Epithelial cell of esophagus (primary cell): ENCODE measurements around the gene ITFG2.

Experiments
- DNase-seq: peaks from one replicate; pipeline ENCODE4 v3.0.0; 2010; ENCODE audit warnings: low read depth
- H3K4me3 ChIP-seq: 2 replicates; pipeline ENCODE4 v1.5.1; 2011; ENCODE audit warnings: mild to moderate bottlenecking, low read length, control low read depth
- TF ChIP-seq, protein P1 (sequence below): IDR thresholded peaks from 2 replicates; pipeline ENCODE4 v1.5.1; 2011; ENCODE audit warnings: low read depth, mild to moderate bottlenecking, low read length, control low read depth, inconsistent platforms; ENCODE audit not compliant: insufficient read depth; ENCODE audit errors: missing control alignments

The ITFG2 gene

GRCh38 chr12:2772370-2772769 lies 40.1 kb upstream of the ITFG2 start:
- DNase-seq = no peak
- no peak overlapping the region for H3K4me3 ChIP-seq
- TF ChIP-seq, protein P1, sequence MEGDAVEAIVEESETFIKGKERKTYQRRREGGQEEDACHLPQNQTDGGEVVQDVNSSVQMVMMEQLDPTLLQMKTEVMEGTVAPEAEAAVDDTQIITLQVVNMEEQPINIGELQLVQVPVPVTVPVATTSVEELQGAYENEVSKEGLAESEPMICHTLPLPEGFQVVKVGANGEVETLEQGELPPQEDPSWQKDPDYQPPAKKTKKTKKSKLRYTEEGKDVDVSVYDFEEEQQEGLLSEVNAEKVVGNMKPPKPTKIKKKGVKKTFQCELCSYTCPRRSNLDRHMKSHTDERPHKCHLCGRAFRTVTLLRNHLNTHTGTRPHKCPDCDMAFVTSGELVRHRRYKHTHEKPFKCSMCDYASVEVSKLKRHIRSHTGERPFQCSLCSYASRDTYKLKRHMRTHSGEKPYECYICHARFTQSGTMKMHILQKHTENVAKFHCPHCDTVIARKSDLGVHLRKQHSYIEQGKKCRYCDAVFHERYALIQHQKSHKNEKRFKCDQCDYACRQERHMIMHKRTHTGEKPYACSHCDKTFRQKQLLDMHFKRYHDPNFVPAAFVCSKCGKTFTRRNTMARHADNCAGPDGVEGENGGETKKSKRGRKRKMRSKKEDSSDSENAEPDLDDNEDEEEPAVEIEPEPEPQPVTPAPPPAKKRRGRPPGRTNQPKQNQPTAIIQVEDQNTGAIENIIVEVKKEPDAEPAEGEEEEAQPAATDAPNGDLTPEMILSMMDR = no peak

DNA sequence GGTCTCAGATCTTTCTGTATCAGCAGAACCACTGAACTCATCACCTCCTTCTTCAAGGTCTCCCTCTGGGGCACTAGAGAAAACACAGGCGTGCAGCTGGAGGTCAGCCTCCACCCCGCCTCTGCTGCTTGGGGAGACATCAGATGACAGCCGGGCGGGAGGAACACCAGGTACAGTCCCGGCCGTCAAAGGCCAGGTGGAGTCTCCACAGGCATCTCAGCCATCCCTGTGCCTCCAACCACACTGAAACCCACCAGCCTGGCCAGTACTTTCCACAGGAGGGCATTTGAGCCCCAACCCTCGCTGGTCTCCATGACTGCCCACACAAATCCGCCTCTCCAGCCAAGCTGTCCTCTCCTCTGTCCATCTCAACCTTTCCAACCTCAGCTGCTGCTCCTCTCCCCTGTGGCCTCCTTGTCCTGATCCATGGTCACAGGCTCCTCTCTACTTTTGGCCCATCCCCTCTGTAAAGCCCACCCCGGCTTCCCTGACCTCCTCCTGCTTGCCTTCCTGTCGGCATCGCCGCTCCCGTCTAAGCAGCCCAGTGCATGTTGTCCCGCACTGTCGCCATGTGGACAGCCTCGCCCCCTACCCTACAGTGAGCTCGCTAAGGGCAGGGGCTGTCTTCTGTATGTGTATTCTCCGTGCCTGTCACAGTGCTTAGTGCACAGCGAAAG lies 39.1 kb upstream of the ITFG2 start:
- H3K4me3 ChIP-seq = no peak overlapping the region
- no peak for DNase-seq
- TF ChIP-seq, protein P1 = no peak

GRCh38 chr12:2775431-2775830 lies 37.0 kb upstream of the ITFG2 start:
- no peak for DNase-seq
- TF ChIP-seq, protein P1 = no peak
- no peak overlapping the region for H3K4me3 ChIP-seq

DNA sequence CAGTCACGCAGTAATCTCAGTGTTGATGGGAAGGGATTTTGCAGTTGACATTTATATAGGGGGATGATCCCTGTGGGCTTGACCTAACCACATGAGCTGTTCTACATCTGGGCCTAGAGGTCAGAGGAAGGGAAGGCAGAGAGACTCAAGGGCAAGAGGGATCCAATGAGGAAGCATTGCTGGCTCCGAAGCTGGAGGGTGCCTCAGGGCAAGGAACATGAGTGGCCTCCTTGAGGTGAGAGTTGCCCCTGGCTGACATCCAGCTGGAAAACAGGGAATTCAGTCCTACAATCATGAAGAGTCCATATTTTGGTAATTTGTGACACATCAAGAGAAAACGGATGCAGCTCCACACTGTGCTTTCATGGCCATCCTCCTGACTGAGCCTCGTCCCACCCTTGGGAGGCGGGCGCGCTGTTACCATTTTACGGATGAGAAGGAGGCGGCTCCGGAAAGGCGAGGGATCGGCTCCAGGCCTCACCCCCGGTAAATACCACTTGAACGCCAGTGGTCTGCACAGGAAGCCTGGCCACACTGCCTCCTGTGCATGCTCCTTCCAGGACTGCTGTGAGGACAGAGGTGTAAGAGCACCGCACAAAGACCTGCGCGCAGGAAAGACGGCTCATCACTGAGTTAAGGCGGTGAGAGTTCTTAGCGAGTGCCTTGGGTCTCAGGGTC lies 36.2 kb upstream of the ITFG2 start:
- DNase-seq = no peak
- TF ChIP-seq, protein P1 = no peak
- H3K4me3 ChIP-seq = no peak overlapping the region

- H3K4me3 ChIP-seq = no peak overlapping the region
- DNase-seq = peak; percentile 5
- TF ChIP-seq, protein P1 = no peak
Observed at GRCh38 chr12:2779281-2779680, 33.2 kb upstream of the ITFG2 start.

- DNase-seq = peak; percentile 47
- TF ChIP-seq, protein P1 = peak; percentile 96
- peak overlapping the region; percentile 15 for H3K4me3 ChIP-seq
Observed at GRCh38 chr12:2783936-2784600, 28.4 kb upstream of the ITFG2 start.
